HG03196 (cell line): ENCODE data around the gene CFHR4.
"Not testable (repeated sequence)": the region's sequence is repeated elsewhere in the genome, so short reads cannot be mapped to it uniquely, and the experiment has no call there.

Experiments
- ATAC-seq: cut with Tn5 transposase; IDR thresholded peaks from one replicate; pipeline ENCODE4 v1.9.1; 2021; ENCODE audit not compliant: unreplicated experiment

CFHR4 gene

DNA sequence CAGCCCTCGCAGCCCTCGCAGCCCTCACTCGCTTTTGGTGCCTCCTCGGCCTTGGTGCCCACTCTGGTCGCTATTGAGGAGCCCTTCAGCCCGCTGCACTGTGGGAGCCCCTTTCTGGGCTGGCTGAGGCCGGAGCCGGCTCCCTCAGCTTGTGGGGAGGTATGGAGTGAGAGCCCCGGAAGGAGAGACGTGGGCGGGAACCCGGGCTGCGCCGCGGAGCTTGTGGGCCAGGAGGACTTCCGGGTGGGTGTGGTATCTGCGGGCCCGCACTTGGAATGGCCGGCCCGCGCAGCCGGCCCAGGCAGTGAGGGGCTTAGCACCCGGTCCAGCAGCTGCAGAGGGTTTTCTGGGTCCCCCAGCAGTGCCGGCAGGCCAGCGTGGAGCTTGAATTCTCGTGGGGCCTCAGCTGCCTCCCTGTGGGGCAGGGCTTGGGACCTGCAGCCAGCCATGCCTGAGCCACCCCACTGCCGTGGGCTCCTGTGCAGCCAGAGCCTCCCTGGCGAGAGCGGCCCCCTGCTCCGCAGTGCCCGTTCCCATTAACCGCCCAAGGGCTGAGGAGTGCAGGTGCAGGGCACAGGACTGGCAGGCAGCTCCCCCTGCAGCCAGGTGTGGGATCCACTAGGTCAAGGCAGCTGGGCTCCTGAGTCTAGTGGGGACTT is 45.8 kb downstream of the CFHR4 start:
- ATAC-seq, result no peak

DNA sequence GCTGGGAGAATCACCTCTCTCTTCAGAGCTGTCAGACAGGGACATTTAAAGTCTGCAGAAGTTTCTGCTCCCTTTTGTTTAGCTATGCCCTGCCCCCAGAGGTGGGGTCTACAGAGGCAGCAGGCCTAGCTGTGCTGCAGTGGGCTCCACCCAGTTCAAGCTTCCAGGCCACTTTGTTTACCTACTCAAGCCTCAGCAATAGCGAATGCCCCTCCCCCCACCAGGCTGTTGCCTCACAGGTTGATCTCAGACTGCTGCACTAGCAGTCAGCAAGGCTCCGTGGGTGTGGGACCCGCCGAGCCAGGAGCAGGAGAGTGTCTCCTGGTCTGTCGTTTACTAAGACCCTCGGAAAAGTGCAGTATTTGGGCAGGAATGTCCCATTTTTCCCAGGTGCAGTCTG is 53.6 kb downstream of the CFHR4 start:
- ATAC-seq, result not testable (repeated sequence)

DNA sequence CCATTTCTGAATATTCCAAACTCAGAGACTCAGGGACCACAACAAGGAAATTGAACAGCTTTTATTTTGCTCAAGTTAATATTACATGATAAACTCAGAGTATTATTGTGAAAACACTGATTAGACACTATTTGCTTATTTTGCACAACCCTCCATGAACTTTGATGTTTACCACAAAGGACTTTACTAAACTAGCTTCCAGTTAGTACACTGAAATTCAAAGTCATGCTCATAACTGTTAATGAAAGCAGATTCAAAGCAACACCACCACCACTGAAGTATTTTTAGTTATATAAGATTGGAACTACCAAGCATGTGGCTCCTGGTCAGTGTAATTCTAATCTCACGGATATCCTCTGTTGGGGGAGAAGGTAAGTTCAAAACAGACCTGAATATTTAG is 55.7 kb downstream of the CFHR4 start, which contains the start of gene CFHR2:
CFHR2 (plus strand) TSS at position 171 of the 400 bp plus-strand sequence; CDS start at position 314, 143 bp downstream.
- ATAC-seq, result not testable (repeated sequence)

DNA sequence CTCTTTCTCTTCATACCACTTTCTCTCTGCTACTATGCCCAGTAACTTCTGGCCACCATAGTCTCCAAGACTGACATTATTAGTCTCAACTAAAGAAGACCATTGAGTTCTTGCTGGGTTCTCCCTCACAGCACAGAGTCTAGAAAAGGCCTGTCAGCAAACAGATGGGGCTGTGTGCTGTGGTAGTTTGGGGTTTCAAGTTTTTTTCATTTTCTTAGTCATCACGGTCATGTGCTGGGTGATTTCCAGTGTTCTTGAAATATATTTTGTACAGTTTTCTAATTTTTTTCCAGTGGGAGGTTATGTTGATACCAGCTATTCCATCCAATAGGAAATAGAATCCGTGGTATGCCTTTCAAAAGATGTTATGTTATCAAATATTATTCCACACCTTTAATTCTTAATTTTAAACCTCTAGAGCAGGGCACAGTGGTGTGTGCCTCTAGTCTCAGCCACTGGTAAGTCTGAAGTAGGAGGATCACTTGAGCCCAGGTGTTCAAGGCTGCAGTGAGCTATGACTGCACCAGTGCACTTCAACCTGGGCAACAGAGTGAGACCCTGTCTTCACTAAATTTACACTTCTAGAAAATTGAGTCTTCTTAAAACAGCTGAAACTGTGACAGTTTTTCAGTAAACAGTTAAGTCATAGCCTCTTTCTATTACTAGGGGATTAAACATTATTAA is 64.0 kb downstream of the CFHR4 start:
- ATAC-seq, result peak; percentile 72

DNA sequence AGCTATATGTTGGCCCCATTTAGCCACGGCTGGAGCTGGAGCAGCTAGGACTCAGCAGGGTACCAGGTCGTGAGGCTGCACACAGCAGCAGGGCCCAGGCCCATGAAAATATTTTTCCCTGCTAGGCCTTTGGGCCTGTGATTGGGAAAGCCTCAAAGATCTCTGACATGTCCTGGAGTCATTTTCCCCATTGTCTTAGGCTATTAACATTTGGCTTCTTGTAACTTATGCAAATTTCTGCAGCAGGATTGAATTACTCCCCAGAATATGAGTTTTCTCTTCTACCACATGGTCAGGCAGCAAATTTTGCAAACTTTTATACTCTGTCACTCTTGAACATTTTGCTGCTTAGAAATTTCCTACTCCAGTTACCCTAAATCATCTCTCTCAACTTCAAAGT is 66.9 kb downstream of the CFHR4 start:
- ATAC-seq, result no peak

DNA sequence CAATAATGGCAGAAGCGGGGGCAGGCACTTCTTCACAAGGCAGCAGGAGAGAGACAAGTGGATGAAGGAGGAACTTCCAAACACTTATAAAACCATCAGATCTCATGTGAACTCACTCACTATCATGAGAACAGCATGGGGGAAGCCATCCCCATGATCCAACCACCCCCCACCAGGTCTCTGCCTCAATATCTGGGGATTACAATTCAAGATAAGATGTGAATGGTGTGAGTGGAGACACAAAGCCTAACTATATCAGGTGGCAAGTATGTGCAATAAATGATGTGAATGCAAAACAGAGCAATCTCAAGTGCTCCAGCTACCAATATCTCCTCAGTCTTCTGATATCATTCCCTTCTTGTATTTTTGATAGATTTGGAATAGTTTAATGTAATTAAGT is 68.1 kb downstream of the CFHR4 start:
- ATAC-seq, result no peak

DNA sequence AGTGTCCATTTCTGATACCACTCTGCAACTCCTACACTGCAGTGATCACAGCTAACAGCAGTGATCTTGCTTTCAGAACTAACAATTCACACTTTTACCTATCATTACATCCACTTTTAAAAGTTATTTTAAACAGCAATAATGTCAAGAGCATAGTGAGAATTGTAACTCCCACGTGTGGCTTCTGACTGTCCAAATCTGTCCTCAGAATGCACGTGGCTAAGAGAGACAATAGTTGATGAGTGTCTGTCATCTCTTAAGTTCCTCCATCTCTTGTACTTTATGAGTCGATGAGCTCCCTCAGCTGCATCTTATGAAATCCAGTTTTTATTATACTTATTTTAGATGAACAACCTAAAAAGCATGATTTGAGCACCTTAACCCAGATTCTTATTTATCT is 73.0 kb downstream of the CFHR4 start:
- ATAC-seq, result no peak
